Renal cortex interstitium (tissue), 15 donors: ENCODE measurements around the gene COX20. TPM values are rescaled to one million over a fixed set of nuclear protein-coding genes. Genes with fewer than 3 reads are reported as not detected.
"Not testable (repeated sequence)": the region's sequence is repeated elsewhere in the genome, so short reads cannot be mapped to it uniquely, and the experiment has no call there.

Experiments used
- DNase-seq, 11 donors: peaks; one replicate each; pipeline ENCODE4 v3.0.0-alpha.2; 2013; ENCODE audit warnings: low read depth in 9 of 11, low spot score in 4 of 11; ENCODE audit errors: extremely low read depth in 1 of 11
- long read RNA-seq, 16 experiments: transcript quantifications; one replicate each; lab custom pipeline, GENCODE V29; 2026
- polyA plus RNA-seq, 3 donors: library from polyadenylated mRNA; unstranded; fragments of 120-200 nt; gene quantifications; one replicate each; pipeline ENCODE4 v1.2.1, GENCODE V29; 2013; ENCODE audit not compliant: insufficient read length in 3 of 3

The COX20 gene, protein sequence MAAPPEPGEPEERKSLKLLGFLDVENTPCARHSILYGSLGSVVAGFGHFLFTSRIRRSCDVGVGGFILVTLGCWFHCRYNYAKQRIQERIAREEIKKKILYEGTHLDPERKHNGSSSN
- polyA plus RNA-seq: 100 to 1,000 TPM in 2 of 3 donors, 10 to 100 TPM in 1; 93.4 to 129 (median 113) TPM
- long read RNA-seq, donor 1, transcript COX20-203 (4 exons, 2,631 nt): major isoform, 32 of 62 reads
- long read RNA-seq, donor 1, transcript COX20-202 (3 exons, 1,005 nt): minor isoform, 29 of 62 reads
- long read RNA-seq, donor 1, partial matches to known transcripts: 0 of 62 reads
- long read RNA-seq, donor 1, other reads (novel, unspliced or antisense): 0 of 62 reads
- long read RNA-seq, donor 2, transcript COX20-203 (4 exons, 2,631 nt): minor isoform, 31 of 73 reads
- long read RNA-seq, donor 2, transcript COX20-202 (3 exons, 1,005 nt): major isoform, 37 of 73 reads
- long read RNA-seq, donor 2, partial matches to known transcripts: 0 of 73 reads
- long read RNA-seq, donor 2, other reads (novel, unspliced or antisense): 0 of 73 reads
- long read RNA-seq, donor 3, transcript COX20-203 (4 exons, 2,631 nt): minor isoform, 50 of 691 reads
- long read RNA-seq, donor 3, transcript COX20-202 (3 exons, 1,005 nt): major isoform, 66 of 691 reads
- long read RNA-seq, donor 3, transcript COX20-204 (3 exons, 2,616 nt): minor isoform, 5 of 691 reads
- long read RNA-seq, donor 3, partial matches to known transcripts: 501 of 691 reads
- long read RNA-seq, donor 3, other reads (novel, unspliced or antisense): 66 of 691 reads
- long read RNA-seq, donor 4, transcript COX20-202 (3 exons, 1,005 nt): minor isoform, 28 of 330 reads
- long read RNA-seq, donor 4, transcript COX20-203 (4 exons, 2,631 nt): major isoform, 35 of 330 reads
- long read RNA-seq, donor 4, partial matches to known transcripts: 226 of 330 reads
- long read RNA-seq, donor 4, other reads (novel, unspliced or antisense): 38 of 330 reads
- long read RNA-seq, donor 5: 0 reads
- long read RNA-seq, donor 6, transcript COX20-203 (4 exons, 2,631 nt): minor isoform, 38 of 602 reads
- long read RNA-seq, donor 6, transcript COX20-202 (3 exons, 1,005 nt): major isoform, 40 of 602 reads
- long read RNA-seq, donor 6, transcript COX20-204 (3 exons, 2,616 nt): minor isoform, 13 of 602 reads
- long read RNA-seq, donor 6, partial matches to known transcripts: 477 of 602 reads
- long read RNA-seq, donor 6, other reads (novel, unspliced or antisense): 33 of 602 reads
- long read RNA-seq, donor 7, transcript COX20-204 (3 exons, 2,616 nt): minor isoform, 10 of 111 reads
- long read RNA-seq, donor 7, transcript COX20-203 (4 exons, 2,631 nt): minor isoform, 45 of 111 reads
- long read RNA-seq, donor 7, transcript COX20-202 (3 exons, 1,005 nt): major isoform, 50 of 111 reads
- long read RNA-seq, donor 7, partial matches to known transcripts: 5 of 111 reads
- long read RNA-seq, donor 7, other reads (novel, unspliced or antisense): 0 of 111 reads
- long read RNA-seq, donor 8, transcript COX20-203 (4 exons, 2,631 nt): minor isoform, 49 of 965 reads
- long read RNA-seq, donor 8, transcript COX20-202 (3 exons, 1,005 nt): major isoform, 84 of 965 reads
- long read RNA-seq, donor 8, transcript COX20-204 (3 exons, 2,616 nt): minor isoform, 14 of 965 reads
- long read RNA-seq, donor 8, partial matches to known transcripts: 777 of 965 reads
- long read RNA-seq, donor 8, other reads (novel, unspliced or antisense): 34 of 965 reads
- long read RNA-seq, donor 9, transcript COX20-203 (4 exons, 2,631 nt): major isoform, 46 of 94 reads
- long read RNA-seq, donor 9, transcript COX20-202 (3 exons, 1,005 nt): minor isoform, 43 of 94 reads
- long read RNA-seq, donor 9, partial matches to known transcripts: 0 of 94 reads
- long read RNA-seq, donor 9, other reads (novel, unspliced or antisense): 0 of 94 reads
- long read RNA-seq, donor 10, transcript COX20-202 (3 exons, 1,005 nt): major isoform, 47 of 447 reads
- long read RNA-seq, donor 10, transcript COX20-203 (4 exons, 2,631 nt): minor isoform, 33 of 447 reads
- long read RNA-seq, donor 10, transcript COX20-204 (3 exons, 2,616 nt): minor isoform, 6 of 447 reads
- long read RNA-seq, donor 10, partial matches to known transcripts: 312 of 447 reads
- long read RNA-seq, donor 10, other reads (novel, unspliced or antisense): 48 of 447 reads
- long read RNA-seq, donor 11, transcript COX20-202 (3 exons, 1,005 nt): major isoform, 27 of 55 reads
- long read RNA-seq, donor 11, transcript COX20-203 (4 exons, 2,631 nt): minor isoform, 24 of 55 reads
- long read RNA-seq, donor 11, partial matches to known transcripts: 0 of 55 reads
- long read RNA-seq, donor 11, other reads (novel, unspliced or antisense): 0 of 55 reads
- long read RNA-seq, donor 12, transcript COX20-202 (3 exons, 1,005 nt): major isoform, 32 of 333 reads
- long read RNA-seq, donor 12, transcript COX20-204 (3 exons, 2,616 nt): minor isoform, 8 of 333 reads
- long read RNA-seq, donor 12, transcript COX20-203 (4 exons, 2,631 nt): minor isoform, 11 of 333 reads
- long read RNA-seq, donor 12, partial matches to known transcripts: 282 of 333 reads
- long read RNA-seq, donor 12, other reads (novel, unspliced or antisense): 0 of 333 reads
- long read RNA-seq, donor 13, transcript COX20-205 (4 exons, 2,290 nt): minor isoform, 5 of 1,355 reads
- long read RNA-seq, donor 13, transcript COX20-204 (3 exons, 2,616 nt): minor isoform, 10 of 1,355 reads
- long read RNA-seq, donor 13, transcript COX20-203 (4 exons, 2,631 nt): minor isoform, 79 of 1,355 reads
- long read RNA-seq, donor 13, transcript COX20-202 (3 exons, 1,005 nt): major isoform, 100 of 1,355 reads
- long read RNA-seq, donor 13, partial matches to known transcripts: 1,095 of 1,355 reads
- long read RNA-seq, donor 13, other reads (novel, unspliced or antisense): 66 of 1,355 reads
- long read RNA-seq, donor 14, transcript COX20-202 (3 exons, 1,005 nt): major isoform, 44 of 319 reads
- long read RNA-seq, donor 14, transcript COX20-203 (4 exons, 2,631 nt): minor isoform, 30 of 319 reads
- long read RNA-seq, donor 14, partial matches to known transcripts: 200 of 319 reads
- long read RNA-seq, donor 14, other reads (novel, unspliced or antisense): 44 of 319 reads
- long read RNA-seq, donor 15, transcript COX20-203 (4 exons, 2,631 nt): major isoform, 18 of 383 reads
- long read RNA-seq, donor 15, transcript COX20-202 (3 exons, 1,005 nt): major isoform, 18 of 383 reads
- long read RNA-seq, donor 15, partial matches to known transcripts: 327 of 383 reads
- long read RNA-seq, donor 15, other reads (novel, unspliced or antisense): 19 of 383 reads
- long read RNA-seq, donor 16, transcript COX20-202 (3 exons, 1,005 nt): major isoform, 93 of 194 reads
- long read RNA-seq, donor 16, transcript COX20-204 (3 exons, 2,616 nt): minor isoform, 9 of 194 reads
- long read RNA-seq, donor 16, transcript COX20-203 (4 exons, 2,631 nt): minor isoform, 66 of 194 reads
- long read RNA-seq, donor 16, partial matches to known transcripts: 16 of 194 reads
- long read RNA-seq, donor 16, other reads (novel, unspliced or antisense): 5 of 194 reads

DNA sequence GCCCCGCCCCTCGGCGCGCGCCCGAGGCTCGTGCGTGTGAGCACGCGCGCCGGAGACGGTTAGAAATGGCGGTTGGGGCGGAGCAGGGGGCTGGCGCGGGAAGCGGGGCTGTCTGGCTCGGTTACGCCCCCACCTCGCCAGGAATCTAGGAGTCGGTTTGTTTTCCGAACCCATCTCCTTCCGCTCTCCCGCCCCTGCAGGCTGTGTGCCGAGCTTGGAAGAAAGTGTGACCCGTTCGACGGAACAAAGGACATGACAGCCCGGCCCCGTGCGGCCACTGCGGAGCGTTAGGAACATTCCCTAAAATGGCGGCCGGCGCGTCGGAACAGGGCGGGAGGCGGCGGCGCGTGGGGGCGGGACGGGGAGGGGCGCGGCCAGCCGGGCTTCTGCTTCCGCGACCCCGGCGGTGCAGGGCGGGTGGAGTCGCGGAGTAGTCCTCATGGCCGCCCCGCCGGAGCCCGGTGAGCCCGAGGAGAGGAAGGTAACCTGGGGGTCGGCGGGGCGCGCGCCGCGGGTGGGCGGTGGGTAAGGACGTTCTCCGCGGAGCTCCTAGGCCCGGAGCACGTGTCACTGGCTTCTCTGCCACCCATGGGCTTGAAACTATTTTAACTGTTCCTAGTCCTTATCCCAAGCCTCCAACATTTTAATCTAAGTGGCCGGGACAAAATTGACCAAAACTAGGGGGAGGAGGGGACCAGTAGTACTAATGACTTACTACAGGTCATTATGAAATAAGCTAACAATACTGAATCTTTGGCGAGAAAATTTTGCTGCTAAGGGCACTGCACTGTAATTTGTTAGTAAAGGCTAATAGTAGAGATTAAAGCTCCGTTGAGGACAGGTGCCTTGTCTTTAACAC lies at the start of gene COX20:
Gene COX20, plus strand, starts transcription at position 383 of the 859 bp plus-strand sequence. Its CDS starts 57 bp downstream, at position 440.
- peak in 10 of 11 donors; percentile 79 to 97 (median 92) for DNase-seq

DNA sequence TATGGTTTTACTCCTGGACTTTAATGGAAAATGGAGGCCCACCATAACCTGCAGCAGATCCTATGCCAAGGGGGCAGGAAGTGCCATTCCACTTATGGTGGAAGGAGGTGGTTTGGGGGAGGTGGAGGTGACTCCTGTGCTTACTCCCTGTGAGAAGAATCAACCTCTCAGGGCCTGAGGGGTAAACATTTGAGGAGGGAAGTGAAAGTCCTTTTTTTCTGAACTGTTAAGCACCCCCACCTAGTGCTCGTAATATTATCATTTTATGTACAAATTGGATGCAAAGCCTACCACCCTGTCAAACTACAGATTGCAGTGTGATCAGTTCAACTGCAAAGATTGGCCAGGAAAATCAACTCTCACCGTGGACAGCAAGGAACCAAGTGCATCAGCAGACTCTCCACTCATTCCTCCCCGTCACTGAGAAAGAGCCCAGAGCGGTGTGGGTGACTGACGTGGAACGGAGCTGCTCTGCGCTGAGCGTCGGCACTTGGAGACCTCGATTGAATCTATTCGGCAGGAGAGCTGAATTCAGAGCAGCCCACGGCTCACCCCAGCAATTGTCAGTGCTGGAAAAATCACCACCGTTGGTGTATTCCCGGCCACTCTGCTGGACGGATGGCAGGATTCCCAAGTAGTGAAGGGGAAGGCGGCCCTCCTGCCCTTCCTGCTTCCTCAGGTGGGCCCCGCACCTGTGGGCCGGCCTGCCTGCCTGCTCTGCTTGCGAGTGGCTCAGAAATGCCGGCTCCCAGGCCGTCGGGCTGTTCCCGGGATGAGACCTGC lies 46.8 kb upstream of the COX20 start:
- no peak for DNase-seq

DNA sequence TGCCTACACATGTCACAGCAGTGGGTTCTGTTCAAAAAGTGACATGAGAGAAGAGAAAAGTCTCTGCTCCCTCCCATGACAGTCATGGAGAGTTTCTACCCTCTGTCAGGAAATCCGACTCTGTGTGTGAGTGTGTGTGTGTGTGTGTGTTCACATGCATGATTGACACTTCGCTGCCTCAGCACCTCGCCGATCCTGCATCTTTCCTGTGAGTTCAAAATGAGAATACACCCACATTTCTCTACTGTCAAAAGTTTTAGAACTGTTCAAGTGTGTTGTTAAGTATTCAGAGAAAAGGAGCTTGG lies 46.2 kb upstream of the COX20 start:
- DNase-seq: no peak

DNA sequence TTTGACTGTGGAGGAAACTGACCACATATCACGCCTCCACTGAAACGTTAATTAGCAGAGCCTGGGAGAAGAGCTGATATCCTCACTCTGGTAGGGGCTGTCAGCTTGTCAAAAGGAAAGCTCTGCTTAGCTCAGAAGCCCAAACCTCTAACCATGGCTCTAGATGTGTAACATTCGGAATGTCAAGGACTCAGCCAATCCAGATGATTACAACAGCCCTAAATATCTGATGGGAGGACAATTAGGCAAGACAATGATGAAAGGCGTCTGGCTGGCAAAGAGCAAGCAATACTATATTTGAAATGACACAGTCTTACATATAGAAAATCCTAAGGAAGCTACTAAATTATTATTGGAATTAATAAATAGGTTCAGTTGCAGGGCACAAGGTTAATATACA lies 45.7 kb upstream of the COX20 start:
- no peak for DNase-seq

DNA sequence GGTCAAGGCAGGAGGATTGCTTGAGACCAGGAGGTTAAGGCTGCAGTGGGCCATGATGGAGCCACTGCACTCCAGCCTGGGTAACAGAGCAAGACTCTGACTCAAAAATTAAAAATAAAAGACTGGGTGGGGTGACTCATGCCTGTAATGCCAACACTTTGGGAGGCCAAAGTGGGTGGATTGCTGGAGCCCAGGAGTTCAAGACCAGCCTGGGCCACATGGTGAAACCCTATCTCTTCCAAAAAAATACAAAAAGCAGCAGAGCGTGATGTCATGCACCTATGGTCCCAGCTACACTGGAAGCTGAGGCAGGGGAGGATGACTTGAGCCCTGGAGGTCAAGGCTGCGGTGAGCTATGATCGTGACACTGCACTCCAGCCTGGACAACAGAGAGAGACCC lies 44.4 kb upstream of the COX20 start:
- no peak for DNase-seq

DNA sequence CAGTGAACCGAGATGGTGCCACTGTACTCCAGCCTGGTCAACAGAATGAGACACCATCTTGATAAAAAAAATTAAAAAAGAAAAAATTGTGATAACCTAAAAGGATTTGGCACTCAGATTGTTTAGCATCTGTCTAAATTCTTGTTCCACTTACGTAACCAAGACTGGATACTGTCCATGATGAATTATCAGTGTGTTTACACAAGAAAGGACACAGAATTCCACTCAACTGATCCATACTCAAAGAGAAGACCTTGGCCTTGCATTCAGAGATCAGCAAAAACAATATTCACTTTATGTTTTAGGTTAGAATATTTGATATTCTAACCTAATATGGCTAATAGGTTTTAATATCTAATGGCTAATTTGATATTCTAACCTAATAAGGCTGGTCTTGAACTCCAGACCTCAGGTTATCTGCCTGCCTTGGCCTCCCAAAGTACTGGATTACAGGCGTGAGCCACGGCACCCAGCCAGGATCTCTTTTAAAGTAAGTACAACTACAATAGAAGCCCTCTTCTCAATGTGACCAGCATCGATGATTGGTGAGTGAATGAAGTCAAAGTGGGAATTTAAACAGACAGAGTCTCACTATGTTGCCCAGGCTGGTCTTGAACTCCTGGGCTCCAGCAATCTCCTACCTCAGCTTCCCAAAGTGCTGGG lies 43.1 kb upstream of the COX20 start:
- DNase-seq: no peak

DNA sequence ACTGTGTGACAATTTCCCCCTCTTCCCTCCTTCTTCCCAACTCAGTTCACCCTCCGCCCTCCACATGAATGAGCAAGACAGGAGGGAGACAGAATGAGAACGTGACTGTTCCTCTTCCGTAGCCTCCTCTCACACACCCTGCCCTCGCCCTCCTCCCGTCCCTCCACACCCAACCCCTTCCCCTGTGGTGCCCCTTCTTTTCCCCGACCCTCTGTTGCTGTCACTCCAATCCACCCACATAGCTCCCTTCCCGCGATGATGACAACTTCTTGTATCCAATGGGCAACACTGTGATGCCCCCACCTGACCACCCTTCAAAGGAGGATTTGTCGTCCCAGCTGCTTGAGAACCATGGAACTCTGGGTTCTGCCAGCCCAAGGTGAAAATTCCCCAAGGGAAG lies 41.4 kb upstream of the COX20 start:
- DNase-seq: no peak

DNA sequence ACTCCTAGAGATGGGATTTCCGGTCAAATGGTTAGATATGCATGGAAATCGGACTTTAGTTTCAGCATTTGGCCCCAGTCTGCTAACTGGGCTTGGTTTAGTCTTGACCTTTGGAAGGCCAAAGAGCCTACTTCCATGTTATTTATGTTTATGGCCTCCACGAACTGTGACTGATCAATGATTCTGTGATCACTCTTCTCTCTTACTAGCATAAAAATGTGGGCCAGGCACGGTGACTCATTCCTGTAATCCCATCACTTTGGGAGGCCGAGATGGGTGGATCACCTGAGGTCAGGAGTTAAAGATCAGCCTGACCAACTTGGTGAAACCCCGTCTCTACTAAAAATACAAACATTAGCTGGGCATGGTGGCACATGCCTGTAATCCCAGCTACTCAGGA lies 40.9 kb upstream of the COX20 start:
- DNase-seq: not testable (repeated sequence)

DNA sequence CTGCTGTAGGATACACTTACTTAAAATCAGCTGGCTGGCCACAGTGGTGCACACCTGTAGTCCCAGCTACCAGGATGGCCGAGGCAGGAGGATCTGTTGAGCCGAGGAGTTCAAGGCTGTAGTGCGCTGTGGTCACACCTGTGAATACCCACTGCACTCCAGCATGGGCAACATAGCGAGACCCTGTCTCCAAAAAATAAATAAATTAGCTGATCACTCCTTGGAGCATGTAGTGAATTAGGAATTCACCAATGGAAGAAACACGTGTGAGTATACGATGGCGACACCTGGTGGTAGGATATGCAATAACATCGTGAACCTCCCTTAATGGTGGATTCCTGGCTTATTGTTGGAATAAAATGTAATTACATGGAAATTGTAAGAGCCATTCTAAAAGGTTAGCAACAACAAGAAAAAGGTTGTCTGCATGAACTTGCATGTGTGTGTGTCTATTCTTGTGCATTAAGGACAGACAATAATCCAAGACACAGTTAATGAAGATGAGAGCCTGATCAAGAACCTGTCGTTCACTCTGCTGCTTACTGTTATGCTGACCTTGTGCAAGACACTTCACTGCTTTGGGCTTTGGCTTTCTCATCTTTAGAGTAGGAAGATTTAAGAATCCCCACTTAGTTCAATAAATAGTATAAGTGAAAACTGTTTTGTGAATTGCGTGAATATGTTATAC lies 38.6 kb upstream of the COX20 start:
- DNase-seq: peak; percentile 38 to 72 (median 54)

DNA sequence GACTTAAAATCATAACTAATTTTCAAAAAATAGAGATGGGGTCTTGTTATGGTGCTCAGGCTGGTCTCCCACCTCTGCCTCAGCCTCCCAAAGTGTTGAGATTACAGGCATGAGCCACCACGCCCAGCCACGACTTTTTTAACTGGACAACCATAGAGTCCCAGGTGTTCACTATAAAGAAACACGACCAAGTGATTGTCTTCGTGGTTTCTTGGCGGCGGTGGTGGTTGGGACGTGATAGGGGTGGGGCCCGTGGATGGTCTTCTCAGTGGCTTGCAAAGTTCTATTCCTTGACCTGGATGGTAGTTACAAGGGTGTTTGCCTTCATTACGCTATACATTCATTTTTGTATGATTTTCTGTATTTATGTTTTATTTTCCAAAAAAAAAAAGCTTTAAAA lies 34.6 kb upstream of the COX20 start:
- DNase-seq: no peak

DNA sequence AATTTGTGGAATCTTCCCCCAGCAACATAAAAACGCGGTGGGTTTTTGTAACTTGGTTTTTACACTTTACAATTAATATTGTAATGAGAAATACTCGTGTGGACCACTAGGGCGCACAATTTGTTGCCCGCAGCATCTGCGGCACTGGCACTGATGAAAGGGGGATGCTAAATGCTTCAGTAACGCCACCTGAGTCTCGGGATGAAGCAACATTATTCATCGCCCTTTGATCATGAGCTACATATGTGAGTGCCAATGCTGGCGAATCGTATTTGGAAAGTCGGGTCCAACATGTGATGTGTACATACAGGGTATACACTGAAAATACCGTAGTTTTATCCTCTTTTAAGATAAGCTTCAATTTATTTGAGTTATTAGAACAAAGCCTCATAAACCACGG lies 34.2 kb upstream of the COX20 start:
- DNase-seq: no peak

DNA sequence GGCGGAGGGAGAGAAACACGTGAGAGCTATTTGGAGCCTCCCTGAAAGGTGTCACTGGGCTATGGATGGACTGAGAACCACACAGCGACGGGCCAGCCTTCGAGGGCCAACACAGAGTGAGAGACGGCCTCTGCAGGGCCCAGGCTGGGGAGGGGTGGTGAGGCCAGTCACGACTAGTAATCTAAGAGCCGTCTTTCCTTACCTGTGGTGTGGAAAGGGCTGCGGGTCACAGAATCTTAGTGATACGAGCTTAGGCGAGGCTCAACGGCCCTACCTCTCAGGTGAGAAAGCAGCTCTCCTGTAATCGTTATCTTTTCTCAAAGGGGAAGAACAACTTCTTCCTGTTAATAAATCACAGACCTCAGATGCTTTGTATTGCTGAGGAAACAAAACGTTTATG lies 33.4 kb upstream of the COX20 start:
- no peak for DNase-seq
